SK-N-SH (cell line): Measurements from ENCODE around the gene TMEM238L. TPM values are rescaled to one million over a fixed set of nuclear protein-coding genes. Genes with fewer than 3 reads are reported as not detected.

Experiments
- CTCF ChIA-PET: fragments of 300-600, 350-600 bp; formaldehyde crosslinking; extraction: SDS; loops from one replicate; lab custom pipeline; 2021; lab: Yijun Ruan, JAX
- POLR2A ChIA-PET: fragments of 350-600 bp; sonication (Branson Sonifier 250); formaldehyde crosslinking; extraction: SDS; loops from one replicate; lab custom pipeline; 2020; ENCODE audit warnings: antibody characterized with exemption, inconsistent platforms; lab: Yijun Ruan, JAX
- DNase-seq: peaks from one replicate; pipeline ENCODE4 v3.0.0; 2012
- H2AFZ ChIP-seq: fragments of 200-600 bp; sonication (generic); 2 replicates; pipeline ENCODE4 v1.8.1; 2016; ENCODE audit warnings: antibody characterized with exemption, mild to moderate bottlenecking, low read depth
- H3F3A ChIP-seq: fragments of 200-600 bp; sonication (generic); replicated peaks from 2 replicates; pipeline ENCODE3; 2016; ENCODE audit warnings: antibody characterized with exemption, mild to moderate bottlenecking; ENCODE audit not compliant: insufficient read depth
- H3K27ac ChIP-seq, 2 experiments: fragments of 200-500 bp in 1 of 2; fragments of 200-600 bp in 1 of 2; sonication (Bioruptor generic) in 1 of 2; sonication (generic), shearing (Covaris generic) in 1 of 2; 2 replicates each; pipeline versions ENCODE4 v1.5.1 to v1.6.1; 2014 to 2016; ENCODE audit warnings: low read depth in 2 of 2, inconsistent platforms in 1 of 2, low read length in 1 of 2, mild to moderate bottlenecking in 1 of 2, mixed read lengths in 1 of 2
- H3K27me3 ChIP-seq: fragments of 200-600 bp; sonication (generic), shearing (Covaris generic); 2 replicates; pipeline ENCODE4 v1.6.1; 2016; ENCODE audit warnings: mixed run types; ENCODE audit not compliant: insufficient read depth
- H3K36me3 ChIP-seq, 2 experiments: fragments of 200-500 bp in 1 of 2; fragments of 200-600 bp in 1 of 2; sonication (Bioruptor generic) in 1 of 2; sonication (generic) in 1 of 2; replicated peaks in 1 of 2; 2 replicates each; pipeline versions ENCODE3 to v1.5.1; 2014 to 2016; ENCODE audit warnings: low read length in 1 of 2, mild to moderate bottlenecking in 1 of 2; ENCODE audit not compliant: insufficient read depth in 2 of 2, control insufficient read depth in 1 of 2
- H3K4me1 ChIP-seq, 2 experiments: fragments of 200-500 bp in 1 of 2; fragments of 200-600 bp in 1 of 2; sonication (Bioruptor generic) in 1 of 2; sonication (generic), shearing (Covaris generic) in 1 of 2; 2 replicates each; pipeline versions ENCODE4 v1.5.1 to v1.6.1; 2014 to 2016; ENCODE audit warnings: low read depth in 1 of 2, low read length in 1 of 2, mixed run types in 1 of 2; ENCODE audit not compliant: insufficient read depth in 2 of 2, control insufficient read depth in 1 of 2
- H3K4me2 ChIP-seq: fragments of 200-600 bp; sonication (generic), shearing (Covaris generic); 2 replicates; pipeline ENCODE4 v1.6.1; 2017; ENCODE audit warnings: mixed run types
- H3K4me3 ChIP-seq, 2 experiments: fragments of 200-500 bp in 1 of 2; fragments of 200-600 bp in 1 of 2; sonication (Bioruptor generic) in 1 of 2; sonication (generic), shearing (Covaris generic) in 1 of 2; 2 replicates each; pipeline versions ENCODE4 v1.5.1 to v1.8.1; 2014 to 2016; ENCODE audit warnings: low read depth in 2 of 2, inconsistent platforms in 1 of 2, low read length in 1 of 2, mild to moderate bottlenecking in 1 of 2, mixed read lengths in 1 of 2, moderate library complexity in 1 of 2
- H3K79me2 ChIP-seq: fragments of 200-600 bp; sonication (generic); 2 replicates; pipeline ENCODE4 v1.8.1; 2017; ENCODE audit warnings: mild to moderate bottlenecking; ENCODE audit not compliant: insufficient read depth
- H3K9ac ChIP-seq: fragments of 200-600 bp; sonication (generic); 2 replicates; pipeline ENCODE4 v1.6.1; 2017; ENCODE audit warnings: mixed run types
- H3K9me2 ChIP-seq: fragments of 200-600 bp; sonication (generic); 2 replicates; pipeline ENCODE4 v1.6.1; 2017; ENCODE audit warnings: mixed run types
- H3K9me3 ChIP-seq: fragments of 200-600 bp; sonication (generic); 2 replicates; pipeline ENCODE4 v1.6.1; 2017; ENCODE audit warnings: mixed run types, mild to moderate bottlenecking, moderate library complexity
- H4K20me1 ChIP-seq: fragments of 200-600 bp; sonication (generic); 2 replicates; pipeline ENCODE4 v1.6.1; 2017; ENCODE audit warnings: mild to moderate bottlenecking, mixed run types; ENCODE audit not compliant: insufficient read depth
- CHD2 ChIP-seq: fragments of 150-350 bp; IDR thresholded peaks from 2 replicates; pipeline ENCODE4 v1.6.1; 2018; ENCODE audit warnings: low read length; ENCODE audit not compliant: partially characterized antibody
- EZH2phosphoT487 ChIP-seq: fragments of 200-600 bp; sonication (generic); IDR thresholded peaks from 2 replicates; pipeline ENCODE4 v1.6.1; 2017; ENCODE audit warnings: low read depth, mixed run types, mild to moderate bottlenecking, antibody characterized with exemption, moderate library complexity, borderline replicate concordance
- FOSL2 ChIP-seq: IDR thresholded peaks from 2 replicates; pipeline ENCODE4 v1.4.0; 2012; ENCODE audit warnings: low read depth, mild to moderate bottlenecking, moderate library complexity, borderline replicate concordance
- FOXM1 ChIP-seq: IDR thresholded peaks from 2 replicates; pipeline ENCODE4 v1.4.0; 2012; ENCODE audit warnings: low read depth, mild to moderate bottlenecking
- GABPA ChIP-seq: IDR thresholded peaks from 2 replicates; pipeline ENCODE4 v1.4.0; 2012; ENCODE audit warnings: low read depth, mild to moderate bottlenecking
- POLR2AphosphoS5 ChIP-seq: IDR thresholded peaks from 2 replicates; pipeline ENCODE4 v1.6.1; 2012; ENCODE audit warnings: low read depth, low read length
- RAD21 ChIP-seq: IDR thresholded peaks from 2 replicates; pipeline ENCODE4 v1.6.1; 2012; ENCODE audit warnings: mild to moderate bottlenecking, low read length
- REST ChIP-seq: IDR thresholded peaks from 2 replicates; pipeline ENCODE4 v1.6.1; 2012; ENCODE audit warnings: mild to moderate bottlenecking, low read depth, low read length, moderate library complexity
- RXRA ChIP-seq: IDR thresholded peaks from 2 replicates; pipeline ENCODE4 v1.4.0; 2012; ENCODE audit warnings: low read depth, mild to moderate bottlenecking, borderline replicate concordance
- SIN3A ChIP-seq: IDR thresholded peaks from 2 replicates; pipeline ENCODE4 v1.6.1; 2012; ENCODE audit warnings: low read depth, mild to moderate bottlenecking, low read length, moderate library complexity, borderline replicate concordance
- USF2 ChIP-seq: fragments of 150-350 bp; IDR thresholded peaks from 2 replicates; pipeline ENCODE4 v1.6.1; 2017; ENCODE audit warnings: antibody characterized with exemption, low read length, low read depth, borderline replicate concordance
- ZBTB33 ChIP-seq: IDR thresholded peaks from 2 replicates; pipeline ENCODE4 v1.4.0; 2012; ENCODE audit warnings: low read depth, borderline replicate concordance
- WGBS: methylation state at CpG from one replicate; pipeline ENCODE4 v1.1.6; 2017; ENCODE audit warnings: low lambda C conversion rate; 5-methylcytosine and 5-hydroxymethylcytosine counted together
- polyA plus RNA-seq, 3 experiments: library from polyadenylated mRNA; depleted of rRNA; stranded (reverse); fragments of >200 nt; gene quantifications; 2 replicates each; pipeline ENCODE4 v1.2.3, GENCODE V29; 2012

The TMEM238L gene
- polyA plus RNA-seq, 1 of the 3 experiments (the other 2 are of a cell fraction): not detected

GRCh38 chr17:10752696-10753095 lies 51.2 kb downstream of the TMEM238L start:
- Histone ChIP-seq H3K9ac (no peak overlapping the region), H3K36me3 (no peaks in the 10 kb centered on the region), H2AFZ (no peak overlapping the region), H3F3A (no peaks in the 10 kb centered on the region), H3K27me3 (no peaks in the 10 kb centered on the region)
- no peak for DNase-seq
- 52% methylated on average over 9 of the region's 10 CpGs for WGBS
- no peak for TF ChIP-seq EZH2phosphoT487
- TF ChIP-seq GABPA: no peak
- TF ChIP-seq SIN3A: no peak
- no peak for TF ChIP-seq ZBTB33
- no peak for TF ChIP-seq FOXM1
- no peak for TF ChIP-seq USF2
- no peak for TF ChIP-seq FOSL2
- TF ChIP-seq POLR2AphosphoS5: no peak
- no peak for TF ChIP-seq RXRA
- no peak for TF ChIP-seq REST
- no peak for TF ChIP-seq RAD21
- no peak for TF ChIP-seq CHD2
- TF ChIP-seq, all 33 proteins: peak for 0
- no peak overlapping the region for H3K4me3 ChIP-seq
- H3K4me1 ChIP-seq: peaks cover 0 to 59% of the 10 kb centered on the region in 2 experiments; a peak in 2 of 4 replicates
- ChIA-PET POLR2A (no interaction called here), CTCF (interaction anchor here (1.0 to 5.0 kb wide), 5 partner anchors 15 to 92 kb away, joined by 3 to 21 read pairs (median 12); no protein-coding TSS in a partner anchor)
- H3K27ac ChIP-seq: peak overlapping the region in 1 of 2 experiments; percentile 30; a peak in 1 of 4 replicates
- no peaks in the 10 kb centered on the region for H3K9me2 ChIP-seq
- H4K20me1 ChIP-seq: no peaks in the 10 kb centered on the region
- H3K4me2 ChIP-seq: no peak overlapping the region
- no peaks in the 10 kb centered on the region for H3K79me2 ChIP-seq
- no peaks in the 10 kb centered on the region for H3K9me3 ChIP-seq
